HL-60 (cell line): ENCODE data around the gene MRPL49.

ENCODE experiments used
- DNase-seq, 2 experiments: peaks; one replicate each; pipeline ENCODE4 v3.0.0-alpha.2; 2010 to 2020; ENCODE audit warnings: low read depth in 1 of 2, low spot score in 1 of 2
- H3K27ac ChIP-seq: fragments of 250-450 bp; sonication (Bioruptor Pico); replicated peaks from 2 replicates; pipeline ENCODE4 v1.5.1; 2020; ENCODE audit warnings: mild to moderate bottlenecking, moderate library complexity
- H3K27me3 ChIP-seq: fragments of 250-450 bp; sonication (Bioruptor Pico); 2 replicates; pipeline ENCODE4 v1.5.1; 2021; ENCODE audit warnings: mild to moderate bottlenecking, moderate library complexity; ENCODE audit not compliant: insufficient read depth, poor library complexity, severe bottlenecking
- H3K4me3 ChIP-seq: replicated peaks from 2 replicates; pipeline ENCODE4 v1.5.1; 2011; ENCODE audit warnings: mild to moderate bottlenecking, control low read depth, low read length; ENCODE audit not compliant: insufficient read depth
- GABPA ChIP-seq: IDR thresholded peaks from 2 replicates; pipeline ENCODE4 v1.6.1; 2012; ENCODE audit warnings: low read depth
- POLR2AphosphoS5 ChIP-seq: IDR thresholded peaks from 2 replicates; pipeline ENCODE4 v1.6.1; 2012; ENCODE audit warnings: low read depth
- SPI1 ChIP-seq: IDR thresholded peaks from 2 replicates; pipeline ENCODE4 v1.6.1; 2012; ENCODE audit warnings: low read depth, mild to moderate bottlenecking, borderline replicate concordance
- TF ChIP-seq, protein P1 (sequence below): IDR thresholded peaks from one replicate; pipeline ENCODE4 v1.5.1; 2011; ENCODE audit warnings: low read length, control low read depth, inconsistent platforms; ENCODE audit not compliant: insufficient read depth
- TF ChIP-seq, protein P2 (sequence below): IDR thresholded peaks from 2 replicates; pipeline ENCODE4 v1.6.1; 2012; ENCODE audit warnings: low read depth; ENCODE audit not compliant: insufficient replicate concordance

The MRPL49 gene

DNA sequence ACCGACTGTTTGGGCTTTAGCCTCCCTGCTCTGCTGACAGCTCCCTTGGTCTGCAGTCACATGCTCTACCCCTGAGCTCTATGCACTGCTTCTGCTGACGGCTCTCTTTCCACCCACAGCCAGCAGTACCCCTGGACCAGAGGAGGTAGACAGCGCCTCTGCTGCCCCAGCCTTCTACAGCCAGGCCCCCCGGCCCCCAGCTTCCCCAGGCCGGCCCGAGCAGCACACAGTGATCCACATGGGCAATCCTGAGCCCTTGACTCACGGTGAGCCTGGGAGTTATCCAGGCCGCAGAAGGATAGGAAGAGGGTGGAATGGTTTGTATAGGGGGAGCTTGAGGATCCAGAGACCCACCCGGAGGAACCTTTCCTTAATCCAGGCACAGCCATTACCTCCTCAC lies 35.3 kb upstream of the MRPL49 start:
- H3K27me3 ChIP-seq: no peaks in the 10 kb centered on the region
- no peak overlapping the region for H3K27ac ChIP-seq
- no peak for DNase-seq
- TF ChIP-seq, protein P1, sequence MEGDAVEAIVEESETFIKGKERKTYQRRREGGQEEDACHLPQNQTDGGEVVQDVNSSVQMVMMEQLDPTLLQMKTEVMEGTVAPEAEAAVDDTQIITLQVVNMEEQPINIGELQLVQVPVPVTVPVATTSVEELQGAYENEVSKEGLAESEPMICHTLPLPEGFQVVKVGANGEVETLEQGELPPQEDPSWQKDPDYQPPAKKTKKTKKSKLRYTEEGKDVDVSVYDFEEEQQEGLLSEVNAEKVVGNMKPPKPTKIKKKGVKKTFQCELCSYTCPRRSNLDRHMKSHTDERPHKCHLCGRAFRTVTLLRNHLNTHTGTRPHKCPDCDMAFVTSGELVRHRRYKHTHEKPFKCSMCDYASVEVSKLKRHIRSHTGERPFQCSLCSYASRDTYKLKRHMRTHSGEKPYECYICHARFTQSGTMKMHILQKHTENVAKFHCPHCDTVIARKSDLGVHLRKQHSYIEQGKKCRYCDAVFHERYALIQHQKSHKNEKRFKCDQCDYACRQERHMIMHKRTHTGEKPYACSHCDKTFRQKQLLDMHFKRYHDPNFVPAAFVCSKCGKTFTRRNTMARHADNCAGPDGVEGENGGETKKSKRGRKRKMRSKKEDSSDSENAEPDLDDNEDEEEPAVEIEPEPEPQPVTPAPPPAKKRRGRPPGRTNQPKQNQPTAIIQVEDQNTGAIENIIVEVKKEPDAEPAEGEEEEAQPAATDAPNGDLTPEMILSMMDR: no peak
- H3K4me3 ChIP-seq: no peak overlapping the region

DNA sequence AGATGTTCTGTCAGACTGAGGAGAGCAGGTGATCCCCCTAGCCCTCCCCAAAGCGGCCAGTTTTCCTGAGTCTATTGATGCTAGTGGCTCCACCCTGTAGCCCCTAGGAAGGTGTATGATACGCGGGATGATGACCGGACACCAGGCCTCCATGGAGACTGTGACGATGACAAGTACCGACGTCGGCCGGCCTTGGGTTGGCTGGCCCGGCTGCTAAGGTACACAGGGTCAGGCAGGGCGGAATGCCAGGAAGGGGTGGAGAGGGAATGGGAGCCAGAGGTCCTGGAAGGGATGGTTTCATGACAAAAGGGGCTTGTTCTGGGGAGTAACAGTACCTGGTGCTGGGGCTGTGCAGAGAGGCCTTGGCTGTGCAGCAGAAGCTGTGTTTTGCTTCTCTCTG lies 34.9 kb upstream of the MRPL49 start:
- DNase-seq: no peak
- Histone ChIP-seq H3K4me3 (no peak overlapping the region), H3K27ac (no peak overlapping the region), H3K27me3 (no peaks in the 10 kb centered on the region)
- TF ChIP-seq, protein P1: no peak
- TF ChIP-seq POLR2AphosphoS5 (no peak), SPI1 (no peak), GABPA (no peak)
- TF ChIP-seq, protein P2, sequence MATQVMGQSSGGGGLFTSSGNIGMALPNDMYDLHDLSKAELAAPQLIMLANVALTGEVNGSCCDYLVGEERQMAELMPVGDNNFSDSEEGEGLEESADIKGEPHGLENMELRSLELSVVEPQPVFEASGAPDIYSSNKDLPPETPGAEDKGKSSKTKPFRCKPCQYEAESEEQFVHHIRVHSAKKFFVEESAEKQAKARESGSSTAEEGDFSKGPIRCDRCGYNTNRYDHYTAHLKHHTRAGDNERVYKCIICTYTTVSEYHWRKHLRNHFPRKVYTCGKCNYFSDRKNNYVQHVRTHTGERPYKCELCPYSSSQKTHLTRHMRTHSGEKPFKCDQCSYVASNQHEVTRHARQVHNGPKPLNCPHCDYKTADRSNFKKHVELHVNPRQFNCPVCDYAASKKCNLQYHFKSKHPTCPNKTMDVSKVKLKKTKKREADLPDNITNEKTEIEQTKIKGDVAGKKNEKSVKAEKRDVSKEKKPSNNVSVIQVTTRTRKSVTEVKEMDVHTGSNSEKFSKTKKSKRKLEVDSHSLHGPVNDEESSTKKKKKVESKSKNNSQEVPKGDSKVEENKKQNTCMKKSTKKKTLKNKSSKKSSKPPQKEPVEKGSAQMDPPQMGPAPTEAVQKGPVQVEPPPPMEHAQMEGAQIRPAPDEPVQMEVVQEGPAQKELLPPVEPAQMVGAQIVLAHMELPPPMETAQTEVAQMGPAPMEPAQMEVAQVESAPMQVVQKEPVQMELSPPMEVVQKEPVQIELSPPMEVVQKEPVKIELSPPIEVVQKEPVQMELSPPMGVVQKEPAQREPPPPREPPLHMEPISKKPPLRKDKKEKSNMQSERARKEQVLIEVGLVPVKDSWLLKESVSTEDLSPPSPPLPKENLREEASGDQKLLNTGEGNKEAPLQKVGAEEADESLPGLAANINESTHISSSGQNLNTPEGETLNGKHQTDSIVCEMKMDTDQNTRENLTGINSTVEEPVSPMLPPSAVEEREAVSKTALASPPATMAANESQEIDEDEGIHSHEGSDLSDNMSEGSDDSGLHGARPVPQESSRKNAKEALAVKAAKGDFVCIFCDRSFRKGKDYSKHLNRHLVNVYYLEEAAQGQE: no peak

DNA sequence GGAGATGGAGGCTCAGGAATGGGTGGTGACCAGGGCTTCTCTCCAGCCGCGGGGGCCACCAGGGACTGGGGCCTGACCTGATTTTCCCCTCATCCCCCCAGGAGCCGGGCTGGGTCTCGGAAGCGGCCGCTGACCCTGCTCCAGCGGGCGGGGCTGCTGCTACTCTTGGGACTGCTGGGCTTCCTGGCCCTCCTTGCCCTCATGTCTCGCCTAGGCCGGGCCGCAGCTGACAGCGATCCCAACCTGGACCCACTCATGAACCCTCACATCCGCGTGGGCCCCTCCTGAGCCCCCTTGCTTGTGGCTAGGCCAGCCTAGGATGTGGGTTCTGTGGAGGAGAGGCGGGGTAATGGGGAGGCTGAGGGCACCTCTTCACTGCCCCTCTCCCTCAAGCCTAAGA lies 34.3 kb upstream of the MRPL49 start:
- no peak overlapping the region for H3K4me3 ChIP-seq
- DNase-seq: no peak
- TF ChIP-seq, protein P2: no peak
- TF ChIP-seq SPI1 (no peak), GABPA (no peak), POLR2AphosphoS5 (no peak)
- TF ChIP-seq, protein P1: no peak
- no peaks in the 10 kb centered on the region for H3K27me3 ChIP-seq
- H3K27ac ChIP-seq: no peak overlapping the region

DNA sequence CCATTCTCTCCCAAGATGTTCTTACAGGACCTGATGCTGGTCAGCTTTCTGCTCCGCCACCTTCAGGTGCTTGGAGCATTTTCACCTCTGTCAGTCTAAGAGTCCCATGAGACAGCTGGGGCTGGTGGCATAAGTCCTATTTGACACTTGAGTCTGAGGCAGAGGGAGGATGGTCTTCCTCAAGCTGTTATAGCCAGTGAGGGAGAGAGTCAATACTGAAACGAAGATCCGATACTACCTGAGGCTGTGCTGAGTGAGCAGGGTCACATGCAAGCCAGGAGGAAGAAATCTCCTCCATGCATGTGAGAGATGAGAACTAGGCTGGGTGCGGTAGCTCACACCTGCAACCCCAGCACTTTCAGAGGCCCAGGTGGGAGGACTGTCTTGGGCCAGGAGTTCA lies 32.5 kb upstream of the MRPL49 start:
- no peaks in the 10 kb centered on the region for H3K27me3 ChIP-seq
- no peak for DNase-seq
- H3K4me3 ChIP-seq: no peak overlapping the region
- TF ChIP-seq POLR2AphosphoS5 (no peak), SPI1 (no peak), GABPA (no peak)
- TF ChIP-seq, protein P1: no peak
- TF ChIP-seq, protein P2: no peak
- no peak overlapping the region for H3K27ac ChIP-seq
